Loucy (cell line): ENCODE results near the gene GGACT.

Experiments used
- CTCF ChIP-seq: fragments of 200-600 bp; sonication (generic); conservative IDR thresholded peaks from 2 replicates; pipeline ENCODE4 v1.5.1; 2014; ENCODE audit warnings: mild to moderate bottlenecking, antibody characterized with exemption, low read length
- EZH2phosphoT487 ChIP-seq: fragments of 200-600 bp; IDR thresholded peaks from 2 replicates; pipeline ENCODE4 v1.6.1; 2018; ENCODE audit warnings: antibody characterized with exemption, mild to moderate bottlenecking, moderate library complexity, borderline replicate concordance

- TF ChIP-seq CTCF (no peak), EZH2phosphoT487 (no peak)
These were observed 79.6 kb downstream of the GGACT start for GRCh38 chr13:100508996-100509395.
